GM23338 (cell line): ENCODE data around the gene SLAMF6. TPM values are rescaled to one million over a fixed set of nuclear protein-coding genes. Genes with fewer than 3 reads are reported as not detected.

Experiments used
- ATAC-seq: fragments of 200-7000 bp; cut with Tn5 transposase; 3 replicates; pipeline ENCODE4 v1.9.1; 2020
- DNase-seq: peaks from one replicate; pipeline ENCODE4 v3.0.0-alpha.2; 2015; ENCODE audit warnings: low spot score
- H2AFZ ChIP-seq: fragments of 200-600 bp; sonication (generic); 2 replicates; pipeline ENCODE4 v1.8.0; 2016; ENCODE audit warnings: antibody characterized with exemption, mild to moderate bottlenecking, moderate library complexity
- H3F3A ChIP-seq: fragments of 200-600 bp; sonication (generic); replicated peaks from 2 replicates; pipeline ENCODE4 v1.8.0; 2017; ENCODE audit warnings: antibody characterized with exemption, mixed run types, low read depth
- H3K27ac ChIP-seq: fragments of 200-600 bp; sonication (generic); 2 replicates; pipeline ENCODE4 v1.6.1; 2016; ENCODE audit warnings: low read depth
- H3K27me3 ChIP-seq: fragments of 200-600 bp; sonication (generic); 2 replicates; pipeline ENCODE4 v1.8.0; 2016; ENCODE audit warnings: mild to moderate bottlenecking, mixed run types, moderate library complexity; ENCODE audit not compliant: insufficient read depth
- H3K36me3 ChIP-seq: fragments of 200-600 bp; sonication (generic); 2 replicates; pipeline ENCODE4 v1.8.0; 2016; ENCODE audit warnings: mild to moderate bottlenecking; ENCODE audit not compliant: insufficient read depth
- H3K4me1 ChIP-seq: fragments of 200-600 bp; sonication (generic); 2 replicates; pipeline ENCODE4 v1.8.0; 2016; ENCODE audit warnings: mild to moderate bottlenecking, moderate library complexity; ENCODE audit not compliant: insufficient read depth
- H3K4me2 ChIP-seq: fragments of 200-600 bp; sonication (generic); 2 replicates; pipeline ENCODE4 v1.7.1; 2017; ENCODE audit warnings: mixed run types
- H3K4me3 ChIP-seq: fragments of 200-600 bp; sonication (generic); 2 replicates; pipeline ENCODE4 v1.6.1; 2016; ENCODE audit warnings: mixed run types
- H3K79me2 ChIP-seq: fragments of 200-600 bp; sonication (generic); replicated peaks from 2 replicates; pipeline ENCODE4 v1.8.0; 2017; ENCODE audit warnings: mild to moderate bottlenecking; ENCODE audit not compliant: insufficient read depth
- H3K9me2 ChIP-seq: fragments of 200-600 bp; sonication (generic); 2 replicates; pipeline ENCODE4 v1.8.0; 2017; ENCODE audit not compliant: insufficient read depth
- H4K20me1 ChIP-seq: fragments of 200-600 bp; sonication (generic); replicated peaks from 2 replicates; pipeline ENCODE4 v1.8.0; 2017; ENCODE audit warnings: mild to moderate bottlenecking; ENCODE audit not compliant: insufficient read depth
- H3K27ac Mint-ChIP-seq: 2 replicates; pipeline ENCODE4 v1.8.0; 2020; ENCODE audit warnings: inconsistent platforms, mild to moderate bottlenecking, moderate library complexity, mixed read lengths
- H3K27me3 Mint-ChIP-seq: 3 replicates; pipeline ENCODE4 v1.8.0; 2022; ENCODE audit warnings: low read depth, mild to moderate bottlenecking, moderate library complexity, mixed read lengths, inconsistent platforms; ENCODE audit not compliant: insufficient read depth, poor library complexity
- H3K36me3 Mint-ChIP-seq: 3 replicates; pipeline ENCODE4 v1.8.0; 2021; ENCODE audit warnings: low read depth, mild to moderate bottlenecking, inconsistent platforms, moderate library complexity, mixed read lengths
- H3K4me1 Mint-ChIP-seq: 3 replicates; pipeline ENCODE4 v1.8.0; 2020; ENCODE audit warnings: mild to moderate bottlenecking, inconsistent platforms, mixed read lengths
- H3K4me3 Mint-ChIP-seq: 3 replicates; pipeline ENCODE4 v1.8.0; 2021; ENCODE audit warnings: moderate library complexity, mild to moderate bottlenecking, inconsistent platforms, mixed read lengths
- H3K9me3 Mint-ChIP-seq: 3 replicates; pipeline ENCODE4 v1.8.0; 2020; ENCODE audit warnings: moderate library complexity, mild to moderate bottlenecking, inconsistent platforms, mixed read lengths
- CREB1 ChIP-seq: fragments of 250-450 bp; sonication (Bioruptor Pico); IDR thresholded peaks from 2 replicates; pipeline ENCODE4 v1.5.0; 2020; ENCODE audit warnings: low read depth, mild to moderate bottlenecking, moderate library complexity
- EZH2 ChIP-seq: fragments of 200-600 bp; sonication (generic); IDR thresholded peaks from one replicate; pipeline ENCODE4 v1.8.0; 2017; ENCODE audit warnings: antibody characterized with exemption, mild to moderate bottlenecking, low read depth; ENCODE audit not compliant: unreplicated experiment
- EZH2phosphoT487 ChIP-seq: fragments of 200-600 bp; sonication (generic); IDR thresholded peaks from one replicate; pipeline ENCODE4 v1.8.1; 2018; ENCODE audit warnings: antibody characterized with exemption; ENCODE audit not compliant: unreplicated experiment
- JUNB ChIP-seq: IDR thresholded peaks from one replicate; pipeline ENCODE4 v1.6.1; 2016; ENCODE audit warnings: antibody characterized with exemption; ENCODE audit not compliant: unreplicated experiment
- NANOG ChIP-seq: IDR thresholded peaks from 2 replicates; pipeline ENCODE4 v1.6.1; 2016; ENCODE audit warnings: antibody characterized with exemption, borderline replicate concordance
- POLR2AphosphoS5 ChIP-seq: IDR thresholded peaks from 2 replicates; pipeline ENCODE4 v1.6.1; 2016; ENCODE audit warnings: antibody characterized with exemption, low read depth
- STAT1 ChIP-seq: IDR thresholded peaks from one replicate; pipeline ENCODE4 v1.6.1; 2016; ENCODE audit warnings: antibody characterized with exemption; ENCODE audit not compliant: unreplicated experiment
- ZNF114 ChIP-seq: fragments of 250-450 bp; sonication (Bioruptor Pico); IDR thresholded peaks from 2 replicates; pipeline ENCODE4 v1.5.0; 2020; ENCODE audit warnings: mild to moderate bottlenecking, moderate library complexity
- ZNF331 ChIP-seq: fragments of 250-450 bp; sonication (Bioruptor Pico); IDR thresholded peaks from 2 replicates; pipeline ENCODE4 v1.5.0; 2020; ENCODE audit warnings: low read depth, mild to moderate bottlenecking, moderate library complexity
- polyA plus RNA-seq: library from polyadenylated mRNA; unstranded; fragments of >200 nt; fragmentation: Nextera tagmentation; extraction: Ambion mirVana; gene quantifications from 2 replicates; pipeline ENCODE4 v1.2.1, GENCODE V29; 2016
- total RNA-seq: library from RNA; depleted of rRNA; stranded (reverse); fragments of >200 nt; shearing (Covaris generic); gene quantifications from 2 replicates; pipeline ENCODE4 v1.2.3, GENCODE V29; 2014
- TF ChIP-seq, protein P1 (sequence below): IDR thresholded peaks from 2 replicates; pipeline ENCODE4 v1.6.1; 2016; ENCODE audit warnings: antibody characterized with exemption
- TF ChIP-seq, protein P2 (sequence below): fragments of 250-450 bp; sonication (Bioruptor Pico); IDR thresholded peaks from 2 replicates; pipeline ENCODE4 v1.5.0; 2020; ENCODE audit warnings: mild to moderate bottlenecking, moderate library complexity
- TF ChIP-seq, protein P3 (sequence below): IDR thresholded peaks from one replicate; pipeline ENCODE4 v1.6.1; 2018; ENCODE audit warnings: antibody characterized with exemption; ENCODE audit not compliant: unreplicated experiment
- TF ChIP-seq, protein P4 (sequence below), 2 experiments: fragments of 200-600 bp in 1 of 2; sonication (generic) in 1 of 2; conservative IDR thresholded peaks; 2 replicates each; pipeline versions ENCODE4 v1.5.1 to v1.6.1; 2016 to 2017; ENCODE audit warnings: antibody characterized with exemption in 2 of 2, low read depth in 2 of 2, mild to moderate bottlenecking in 2 of 2, moderate library complexity in 1 of 2

SLAMF6 gene
- total and polyA plus RNA-seq, 2 experiments from 2014 or later, result not detected

DNA sequence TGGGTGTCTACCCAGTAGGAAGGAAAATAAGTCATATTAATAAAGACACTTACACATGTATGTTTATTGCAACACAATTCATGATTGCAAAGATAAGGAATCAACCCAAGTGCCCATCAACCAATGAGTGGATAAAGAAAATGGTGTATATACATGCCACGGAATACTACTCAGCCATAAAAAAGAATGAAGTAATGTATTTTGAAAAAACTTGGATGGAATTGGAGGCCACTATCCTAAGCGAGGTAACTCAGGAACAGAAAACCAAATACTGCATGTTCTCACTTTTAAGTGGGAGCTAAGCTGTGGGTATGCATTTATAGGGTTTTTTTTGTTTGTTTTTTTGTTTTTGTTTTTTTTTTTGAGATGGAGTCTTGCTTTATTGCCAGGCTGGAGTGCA lies 73.6 kb downstream of the SLAMF6 start:
- H3F3A ChIP-seq, result no peaks in the 10 kb centered on the region
- H3K36me3 ChIP-seq, result no peaks in the 10 kb centered on the region
- H4K20me1 ChIP-seq, result no peaks in the 10 kb centered on the region
- TF ChIP-seq POLR2AphosphoS5 (no peak), JUNB (no peak), NANOG (no peak), ZNF331 (no peak), EZH2phosphoT487 (no peak), STAT1 (no peak), EZH2 (no peak), CREB1 (no peak), ZNF114 (no peak)
- TF ChIP-seq, protein P1, sequence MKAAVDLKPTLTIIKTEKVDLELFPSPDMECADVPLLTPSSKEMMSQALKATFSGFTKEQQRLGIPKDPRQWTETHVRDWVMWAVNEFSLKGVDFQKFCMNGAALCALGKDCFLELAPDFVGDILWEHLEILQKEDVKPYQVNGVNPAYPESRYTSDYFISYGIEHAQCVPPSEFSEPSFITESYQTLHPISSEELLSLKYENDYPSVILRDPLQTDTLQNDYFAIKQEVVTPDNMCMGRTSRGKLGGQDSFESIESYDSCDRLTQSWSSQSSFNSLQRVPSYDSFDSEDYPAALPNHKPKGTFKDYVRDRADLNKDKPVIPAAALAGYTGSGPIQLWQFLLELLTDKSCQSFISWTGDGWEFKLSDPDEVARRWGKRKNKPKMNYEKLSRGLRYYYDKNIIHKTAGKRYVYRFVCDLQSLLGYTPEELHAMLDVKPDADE, result no peak
- TF ChIP-seq, protein P2, sequence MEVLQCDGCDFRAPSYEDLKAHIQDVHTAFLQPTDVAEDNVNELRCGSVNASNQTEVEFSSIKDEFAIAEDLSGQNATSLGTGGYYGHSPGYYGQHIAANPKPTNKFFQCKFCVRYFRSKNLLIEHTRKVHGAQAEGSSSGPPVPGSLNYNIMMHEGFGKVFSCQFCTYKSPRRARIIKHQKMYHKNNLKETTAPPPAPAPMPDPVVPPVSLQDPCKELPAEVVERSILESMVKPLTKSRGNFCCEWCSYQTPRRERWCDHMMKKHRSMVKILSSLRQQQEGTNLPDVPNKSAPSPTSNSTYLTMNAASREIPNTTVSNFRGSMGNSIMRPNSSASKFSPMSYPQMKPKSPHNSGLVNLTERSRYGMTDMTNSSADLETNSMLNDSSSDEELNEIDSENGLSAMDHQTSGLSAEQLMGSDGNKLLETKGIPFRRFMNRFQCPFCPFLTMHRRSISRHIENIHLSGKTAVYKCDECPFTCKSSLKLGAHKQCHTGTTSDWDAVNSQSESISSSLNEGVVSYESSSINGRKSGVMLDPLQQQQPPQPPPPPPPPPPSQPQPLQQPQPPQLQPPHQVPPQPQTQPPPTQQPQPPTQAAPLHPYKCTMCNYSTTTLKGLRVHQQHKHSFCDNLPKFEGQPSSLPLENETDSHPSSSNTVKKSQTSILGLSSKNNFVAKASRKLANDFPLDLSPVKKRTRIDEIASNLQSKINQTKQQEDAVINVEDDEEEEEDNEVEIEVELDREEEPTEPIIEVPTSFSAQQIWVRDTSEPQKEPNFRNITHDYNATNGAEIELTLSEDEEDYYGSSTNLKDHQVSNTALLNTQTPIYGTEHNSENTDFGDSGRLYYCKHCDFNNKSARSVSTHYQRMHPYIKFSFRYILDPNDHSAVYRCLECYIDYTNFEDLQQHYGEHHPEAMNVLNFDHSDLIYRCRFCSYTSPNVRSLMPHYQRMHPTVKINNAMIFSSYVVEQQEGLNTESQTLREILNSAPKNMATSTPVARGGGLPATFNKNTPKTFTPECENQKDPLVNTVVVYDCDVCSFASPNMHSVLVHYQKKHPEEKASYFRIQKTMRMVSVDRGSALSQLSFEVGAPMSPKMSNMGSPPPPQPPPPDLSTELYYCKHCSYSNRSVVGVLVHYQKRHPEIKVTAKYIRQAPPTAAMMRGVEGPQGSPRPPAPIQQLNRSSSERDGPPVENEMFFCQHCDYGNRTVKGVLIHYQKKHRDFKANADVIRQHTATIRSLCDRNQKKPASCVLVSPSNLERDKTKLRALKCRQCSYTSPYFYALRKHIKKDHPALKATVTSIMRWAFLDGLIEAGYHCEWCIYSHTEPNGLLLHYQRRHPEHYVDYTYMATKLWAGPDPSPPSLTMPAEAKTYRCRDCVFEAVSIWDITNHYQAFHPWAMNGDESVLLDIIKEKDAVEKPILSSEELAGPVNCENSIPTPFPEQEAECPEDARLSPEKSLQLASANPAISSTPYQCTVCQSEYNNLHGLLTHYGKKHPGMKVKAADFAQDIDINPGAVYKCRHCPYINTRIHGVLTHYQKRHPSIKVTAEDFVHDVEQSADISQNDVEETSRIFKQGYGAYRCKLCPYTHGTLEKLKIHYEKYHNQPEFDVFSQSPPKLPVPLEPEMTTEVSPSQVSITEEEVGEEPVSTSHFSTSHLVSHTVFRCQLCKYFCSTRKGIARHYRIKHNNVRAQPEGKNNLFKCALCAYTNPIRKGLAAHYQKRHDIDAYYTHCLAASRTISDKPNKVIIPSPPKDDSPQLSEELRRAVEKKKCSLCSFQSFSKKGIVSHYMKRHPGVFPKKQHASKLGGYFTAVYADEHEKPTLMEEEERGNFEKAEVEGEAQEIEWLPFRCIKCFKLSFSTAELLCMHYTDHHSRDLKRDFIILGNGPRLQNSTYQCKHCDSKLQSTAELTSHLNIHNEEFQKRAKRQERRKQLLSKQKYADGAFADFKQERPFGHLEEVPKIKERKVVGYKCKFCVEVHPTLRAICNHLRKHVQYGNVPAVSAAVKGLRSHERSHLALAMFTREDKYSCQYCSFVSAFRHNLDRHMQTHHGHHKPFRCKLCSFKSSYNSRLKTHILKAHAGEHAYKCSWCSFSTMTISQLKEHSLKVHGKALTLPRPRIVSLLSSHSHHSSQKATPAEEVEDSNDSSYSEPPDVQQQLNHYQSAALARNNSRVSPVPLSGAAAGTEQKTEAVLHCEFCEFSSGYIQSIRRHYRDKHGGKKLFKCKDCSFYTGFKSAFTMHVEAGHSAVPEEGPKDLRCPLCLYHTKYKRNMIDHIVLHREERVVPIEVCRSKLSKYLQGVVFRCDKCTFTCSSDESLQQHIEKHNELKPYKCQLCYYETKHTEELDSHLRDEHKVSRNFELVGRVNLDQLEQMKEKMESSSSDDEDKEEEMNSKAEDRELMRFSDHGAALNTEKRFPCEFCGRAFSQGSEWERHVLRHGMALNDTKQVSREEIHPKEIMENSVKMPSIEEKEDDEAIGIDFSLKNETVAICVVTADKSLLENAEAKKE (CRISPR knock-in tag), result no peak
- TF ChIP-seq, protein P3, sequence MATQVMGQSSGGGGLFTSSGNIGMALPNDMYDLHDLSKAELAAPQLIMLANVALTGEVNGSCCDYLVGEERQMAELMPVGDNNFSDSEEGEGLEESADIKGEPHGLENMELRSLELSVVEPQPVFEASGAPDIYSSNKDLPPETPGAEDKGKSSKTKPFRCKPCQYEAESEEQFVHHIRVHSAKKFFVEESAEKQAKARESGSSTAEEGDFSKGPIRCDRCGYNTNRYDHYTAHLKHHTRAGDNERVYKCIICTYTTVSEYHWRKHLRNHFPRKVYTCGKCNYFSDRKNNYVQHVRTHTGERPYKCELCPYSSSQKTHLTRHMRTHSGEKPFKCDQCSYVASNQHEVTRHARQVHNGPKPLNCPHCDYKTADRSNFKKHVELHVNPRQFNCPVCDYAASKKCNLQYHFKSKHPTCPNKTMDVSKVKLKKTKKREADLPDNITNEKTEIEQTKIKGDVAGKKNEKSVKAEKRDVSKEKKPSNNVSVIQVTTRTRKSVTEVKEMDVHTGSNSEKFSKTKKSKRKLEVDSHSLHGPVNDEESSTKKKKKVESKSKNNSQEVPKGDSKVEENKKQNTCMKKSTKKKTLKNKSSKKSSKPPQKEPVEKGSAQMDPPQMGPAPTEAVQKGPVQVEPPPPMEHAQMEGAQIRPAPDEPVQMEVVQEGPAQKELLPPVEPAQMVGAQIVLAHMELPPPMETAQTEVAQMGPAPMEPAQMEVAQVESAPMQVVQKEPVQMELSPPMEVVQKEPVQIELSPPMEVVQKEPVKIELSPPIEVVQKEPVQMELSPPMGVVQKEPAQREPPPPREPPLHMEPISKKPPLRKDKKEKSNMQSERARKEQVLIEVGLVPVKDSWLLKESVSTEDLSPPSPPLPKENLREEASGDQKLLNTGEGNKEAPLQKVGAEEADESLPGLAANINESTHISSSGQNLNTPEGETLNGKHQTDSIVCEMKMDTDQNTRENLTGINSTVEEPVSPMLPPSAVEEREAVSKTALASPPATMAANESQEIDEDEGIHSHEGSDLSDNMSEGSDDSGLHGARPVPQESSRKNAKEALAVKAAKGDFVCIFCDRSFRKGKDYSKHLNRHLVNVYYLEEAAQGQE, result no peak
- TF ChIP-seq, protein P4, sequence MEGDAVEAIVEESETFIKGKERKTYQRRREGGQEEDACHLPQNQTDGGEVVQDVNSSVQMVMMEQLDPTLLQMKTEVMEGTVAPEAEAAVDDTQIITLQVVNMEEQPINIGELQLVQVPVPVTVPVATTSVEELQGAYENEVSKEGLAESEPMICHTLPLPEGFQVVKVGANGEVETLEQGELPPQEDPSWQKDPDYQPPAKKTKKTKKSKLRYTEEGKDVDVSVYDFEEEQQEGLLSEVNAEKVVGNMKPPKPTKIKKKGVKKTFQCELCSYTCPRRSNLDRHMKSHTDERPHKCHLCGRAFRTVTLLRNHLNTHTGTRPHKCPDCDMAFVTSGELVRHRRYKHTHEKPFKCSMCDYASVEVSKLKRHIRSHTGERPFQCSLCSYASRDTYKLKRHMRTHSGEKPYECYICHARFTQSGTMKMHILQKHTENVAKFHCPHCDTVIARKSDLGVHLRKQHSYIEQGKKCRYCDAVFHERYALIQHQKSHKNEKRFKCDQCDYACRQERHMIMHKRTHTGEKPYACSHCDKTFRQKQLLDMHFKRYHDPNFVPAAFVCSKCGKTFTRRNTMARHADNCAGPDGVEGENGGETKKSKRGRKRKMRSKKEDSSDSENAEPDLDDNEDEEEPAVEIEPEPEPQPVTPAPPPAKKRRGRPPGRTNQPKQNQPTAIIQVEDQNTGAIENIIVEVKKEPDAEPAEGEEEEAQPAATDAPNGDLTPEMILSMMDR (conservative IDR thresholded peaks at IDR 0.05; ENCODE audit: low read depth in 2 of 2), result no peak
- H3K4me3 Mint-ChIP-seq, result no peak overlapping the region
- H3K9me3 Mint-ChIP-seq, result no peaks in the 10 kb centered on the region
- no peaks in the 10 kb centered on the region for H3K4me1 Mint-ChIP-seq
- H3K27me3 ChIP-seq, result no peaks in the 10 kb centered on the region
- ATAC-seq (no peak), DNase-seq (no peak)
- H3K4me2 ChIP-seq, result no peak overlapping the region
- no peak overlapping the region for H3K27ac ChIP-seq
- no peak overlapping the region for H2AFZ ChIP-seq
- no peaks in the 10 kb centered on the region for H3K36me3 Mint-ChIP-seq
- no peaks in the 10 kb centered on the region for H3K4me1 ChIP-seq
- H3K9me2 ChIP-seq, result peaks cover 4% of the 10 kb centered on the region; the same call in 1 of the 2 replicates
- no peak overlapping the region for H3K27ac Mint-ChIP-seq
- H3K27me3 Mint-ChIP-seq, result no peaks in the 10 kb centered on the region
- H3K79me2 ChIP-seq, result no peaks in the 10 kb centered on the region
- no peak overlapping the region for H3K4me3 ChIP-seq
